HG03521 (cell line): ENCODE measurements around the gene GTF3C5.
"Not testable (repeated sequence)": the region's sequence is repeated elsewhere in the genome, so short reads cannot be mapped to it uniquely, and the experiment has no call there.

Experiments
- ATAC-seq: cut with Tn5 transposase; IDR thresholded peaks from one replicate; pipeline ENCODE4 v1.9.1; 2021; ENCODE audit warnings: mild to moderate bottlenecking, moderate library complexity; ENCODE audit not compliant: unreplicated experiment

Gene GTF3C5

GRCh38 chr9:133027134-133027533 lies 3.7 kb upstream of the GTF3C5 start:
- ATAC-seq: no peak

GRCh38 chr9:133028221-133028620 lies 2.6 kb upstream of the GTF3C5 start:
- ATAC-seq: no peak

- ATAC-seq: peak; percentile 14
Observed at GRCh38 chr9:133029994-133030316, 842 bp upstream of the GTF3C5 start.

GRCh38 chr9:133031130-133031422 lies 279 bp downstream of the GTF3C5 start:
- no peak for ATAC-seq

GRCh38 chr9:133031496-133031911 lies 707 bp downstream of the GTF3C5 start:
- ATAC-seq: no peak

- ATAC-seq: no peak
Observed at GRCh38 chr9:133032171-133032570, 1.4 kb downstream of the GTF3C5 start.

- ATAC-seq: no peak
Observed at GRCh38 chr9:133035669-133036068, 4.9 kb downstream of the GTF3C5 start.

GRCh38 chr9:133037775-133038515 lies 7.1 kb downstream of the GTF3C5 start:
- no peak for ATAC-seq

- not testable (repeated sequence) for ATAC-seq
Observed at GRCh38 chr9:133040892-133041479, 10.2 kb downstream of the GTF3C5 start.

- no peak for ATAC-seq
Observed at GRCh38 chr9:133041958-133042357, 11.2 kb downstream of the GTF3C5 start.

GRCh38 chr9:133042676-133043075 lies 11.9 kb downstream of the GTF3C5 start:
- ATAC-seq: no peak

- ATAC-seq: no peak
Observed at GRCh38 chr9:133043449-133044035, 12.7 kb downstream of the GTF3C5 start.

- no peak for ATAC-seq
Observed at GRCh38 chr9:133044125-133044524, 13.3 kb downstream of the GTF3C5 start.

- no peak for ATAC-seq
Observed at GRCh38 chr9:133044661-133045060, 13.9 kb downstream of the GTF3C5 start.

GRCh38 chr9:133045132-133045531 lies 14.3 kb downstream of the GTF3C5 start:
- no peak for ATAC-seq

GRCh38 chr9:133046196-133046899 lies 15.6 kb downstream of the GTF3C5 start:
- ATAC-seq: no peak

- no peak for ATAC-seq
Observed at GRCh38 chr9:133046900-133047295, 16.1 kb downstream of the GTF3C5 start.

- no peak for ATAC-seq
Observed at GRCh38 chr9:133048595-133048994, 17.8 kb downstream of the GTF3C5 start.

GRCh38 chr9:133049043-133049442 lies 18.2 kb downstream of the GTF3C5 start:
- ATAC-seq: no peak

- no peak for ATAC-seq
Observed at GRCh38 chr9:133050142-133050541, 19.3 kb downstream of the GTF3C5 start.

GRCh38 chr9:133050781-133051180 lies 20.0 kb downstream of the GTF3C5 start:
- no peak for ATAC-seq

GRCh38 chr9:133051281-133051900 lies 20.6 kb downstream of the GTF3C5 start:
- ATAC-seq: no peak
